HEK293 (cell line): ENCODE measurements around the gene FAM168A.

Experiments
- CTCF ChIA-PET: fragments of 350-600 bp; formaldehyde crosslinking; extraction: SDS; loops from one replicate; lab custom pipeline; 2021; ENCODE audit warnings: antibody characterized with exemption; lab: Yijun Ruan, JAX
- POLR2A ChIA-PET: fragments of 300-600 bp; formaldehyde crosslinking; extraction: SDS; loops from one replicate; lab custom pipeline; 2020; ENCODE audit warnings: antibody characterized with exemption, inconsistent platforms; lab: Yijun Ruan, JAX
- H3K27ac ChIP-seq: fragments of 200-500 bp; sonication (Bioruptor generic); 2 replicates; pipeline ENCODE4 v1.5.1; 2014; ENCODE audit warnings: low read depth, low read length, control low read depth, inconsistent platforms; ENCODE audit errors: extremely low read depth
- H3K36me3 ChIP-seq, 2 experiments: fragments of 200-500 bp in 1 of 2; sonication (Bioruptor generic) in 1 of 2; 1 replicate in 1 of 2; 2 replicates in 1 of 2; pipeline ENCODE4 v1.5.1; 2014 to 2017; ENCODE audit warnings: inconsistent platforms in 2 of 2, low read length in 2 of 2; ENCODE audit not compliant: control insufficient read depth in 2 of 2, insufficient read depth in 1 of 2
- H3K4me1 ChIP-seq: fragments of 200-500 bp; sonication (Bioruptor generic); 2 replicates; pipeline ENCODE4 v1.5.1; 2014; ENCODE audit warnings: mild to moderate bottlenecking, low read length, inconsistent platforms; ENCODE audit not compliant: control insufficient read depth, insufficient read depth
- H3K4me3 ChIP-seq: 2 replicates; pipeline ENCODE4 v1.5.1; 2011; ENCODE audit warnings: low read depth, mild to moderate bottlenecking, control low read depth, low read length, moderate library complexity
- H3K9me3 ChIP-seq: fragments of 200-500 bp; sonication (Bioruptor generic); 2 replicates; pipeline ENCODE4 v1.5.1; 2014; ENCODE audit warnings: low read depth, low read length, inconsistent platforms; ENCODE audit not compliant: control insufficient read depth, insufficient read depth
- FEZF1 ChIP-seq: fragments of 450-650 bp; formaldehyde crosslinking; IDR thresholded peaks from 2 replicates; pipeline ENCODE4 v1.5.1; 2016; ENCODE audit warnings: missing biosample characterization, missing genetic modification characterization
- RBAK ChIP-seq: fragments of 450-650 bp; formaldehyde crosslinking; IDR thresholded peaks from 2 replicates; pipeline ENCODE4 v1.5.1; 2016; ENCODE audit warnings: missing biosample characterization, missing genetic modification characterization
- TRIM28 ChIP-seq: IDR thresholded peaks from 2 replicates; pipeline ENCODE4 v1.6.1; 2011; ENCODE audit warnings: low read length, control low read depth, borderline replicate concordance
- YY1 ChIP-seq: fragments of 450-650 bp; formaldehyde crosslinking; IDR thresholded peaks from 2 replicates; pipeline ENCODE4 v1.5.1; 2018; ENCODE audit warnings: missing biosample characterization, missing genetic modification characterization
- ZBTB1 ChIP-seq: fragments of 450-650 bp; formaldehyde crosslinking; IDR thresholded peaks from 2 replicates; pipeline ENCODE4 v1.5.1; 2016; ENCODE audit warnings: missing biosample characterization, missing genetic modification characterization
- ZFP3 ChIP-seq: fragments of 450-650 bp; formaldehyde crosslinking; IDR thresholded peaks from 2 replicates; pipeline ENCODE4 v1.5.1; 2016; ENCODE audit warnings: low read depth, missing biosample characterization, missing genetic modification characterization
- ZFP37 ChIP-seq: fragments of 450-650 bp; formaldehyde crosslinking; IDR thresholded peaks from 2 replicates; pipeline ENCODE4 v1.5.1; 2016; ENCODE audit warnings: missing biosample characterization, missing genetic modification characterization
- ZFP41 ChIP-seq: fragments of 450-650 bp; formaldehyde crosslinking; IDR thresholded peaks from 2 replicates; pipeline ENCODE4 v1.5.1; 2016; ENCODE audit warnings: missing biosample characterization, missing genetic modification characterization, borderline replicate concordance
- ZNF155 ChIP-seq: fragments of 450-650 bp; formaldehyde crosslinking; IDR thresholded peaks from 2 replicates; pipeline ENCODE4 v1.5.1; 2016; ENCODE audit warnings: missing biosample characterization, missing genetic modification characterization
- ZNF266 ChIP-seq: fragments of 450-650 bp; formaldehyde crosslinking; IDR thresholded peaks from 2 replicates; pipeline ENCODE4 v1.5.1; 2016; ENCODE audit warnings: missing biosample characterization, missing genetic modification characterization, low read depth
- ZNF311 ChIP-seq: fragments of 450-650 bp; formaldehyde crosslinking; IDR thresholded peaks from 2 replicates; pipeline ENCODE4 v1.5.1; 2017; ENCODE audit warnings: missing biosample characterization, missing genetic modification characterization, borderline replicate concordance
- ZNF324 ChIP-seq: fragments of 450-650 bp; formaldehyde crosslinking; IDR thresholded peaks from 2 replicates; pipeline ENCODE4 v1.5.1; 2016; ENCODE audit warnings: missing biosample characterization, missing genetic modification characterization
- ZNF514 ChIP-seq: fragments of 450-650 bp; formaldehyde crosslinking; IDR thresholded peaks from 2 replicates; pipeline ENCODE4 v1.5.1; 2016; ENCODE audit warnings: missing biosample characterization, missing genetic modification characterization
- ZNF707 ChIP-seq: fragments of 450-650 bp; formaldehyde crosslinking; IDR thresholded peaks from 2 replicates; pipeline ENCODE4 v1.5.1; 2016; ENCODE audit warnings: missing biosample characterization, missing genetic modification characterization
- ZNF830 ChIP-seq: fragments of 450-650 bp; IDR thresholded peaks from 2 replicates; pipeline ENCODE4 v1.5.0; 2018; ENCODE audit warnings: missing biosample characterization, missing genetic modification characterization, low read depth, mild to moderate bottlenecking, moderate library complexity
- ZSCAN30 ChIP-seq: fragments of 450-650 bp; IDR thresholded peaks from 2 replicates; pipeline ENCODE4 v1.5.1; 2018; ENCODE audit warnings: missing biosample characterization, mild to moderate bottlenecking, missing genetic modification characterization, moderate library complexity
- TF ChIP-seq, protein P1 (sequence below): fragments of 450-650 bp; formaldehyde crosslinking; IDR thresholded peaks from 2 replicates; pipeline ENCODE4 v1.5.1; 2016; ENCODE audit warnings: missing biosample characterization, missing genetic modification characterization
- TF ChIP-seq, protein P2 (sequence below): fragments of 450-650 bp; formaldehyde crosslinking; IDR thresholded peaks from 2 replicates; pipeline ENCODE4 v1.5.1; 2017; ENCODE audit warnings: missing biosample characterization, missing genetic modification characterization
- TF ChIP-seq, protein P3 (sequence below): fragments of 450-650 bp; formaldehyde crosslinking; IDR thresholded peaks from 2 replicates; pipeline ENCODE4 v1.5.1; 2016; ENCODE audit warnings: missing biosample characterization, missing genetic modification characterization
- TF ChIP-seq, protein P4 (sequence below): fragments of 450-650 bp; formaldehyde crosslinking; IDR thresholded peaks from 2 replicates; pipeline ENCODE4 v1.5.1; 2016; ENCODE audit warnings: missing biosample characterization, missing genetic modification characterization, low read depth
- TF ChIP-seq, protein P5 (sequence below): fragments of 450-650 bp; formaldehyde crosslinking; IDR thresholded peaks from 2 replicates; pipeline ENCODE4 v1.5.1; 2016; ENCODE audit warnings: missing biosample characterization, missing genetic modification characterization
- TF ChIP-seq, protein P6 (sequence below): fragments of 450-650 bp; formaldehyde crosslinking; IDR thresholded peaks from 2 replicates; pipeline ENCODE4 v1.5.1; 2016; ENCODE audit warnings: missing biosample characterization, missing genetic modification characterization, borderline replicate concordance
- TF ChIP-seq, protein P7 (sequence below): fragments of 450-650 bp; formaldehyde crosslinking; IDR thresholded peaks from 2 replicates; pipeline ENCODE4 v1.5.1; 2016; ENCODE audit warnings: missing biosample characterization, missing genetic modification characterization

The FAM168A gene

DNA sequence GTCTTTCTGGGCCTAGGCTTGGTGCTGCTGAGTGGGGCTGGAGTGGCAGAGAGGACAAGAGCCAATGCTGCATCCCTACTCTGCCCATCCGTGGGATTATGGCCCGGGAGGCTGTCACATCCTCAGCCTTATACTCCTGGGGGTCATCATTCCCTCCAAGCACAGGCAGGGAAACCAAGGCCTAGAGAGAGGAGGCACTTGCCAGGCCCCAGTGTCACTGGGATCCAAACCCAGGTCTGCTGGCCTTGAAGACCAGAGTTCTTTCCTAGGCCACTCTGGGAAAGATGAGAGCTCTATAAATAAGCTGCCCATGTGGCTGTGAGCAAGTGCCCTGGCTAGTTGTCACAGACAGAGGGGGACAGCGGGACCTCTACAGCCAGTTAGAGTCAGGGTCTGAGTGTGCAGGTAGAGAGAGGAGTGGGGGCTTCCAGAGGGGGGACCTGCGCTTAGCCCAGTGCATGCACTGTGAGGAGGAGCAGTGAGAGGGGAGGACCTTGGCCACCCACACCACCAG is 217.0 kb downstream of the FAM168A start (continued):
- TF ChIP-seq, protein P1, sequence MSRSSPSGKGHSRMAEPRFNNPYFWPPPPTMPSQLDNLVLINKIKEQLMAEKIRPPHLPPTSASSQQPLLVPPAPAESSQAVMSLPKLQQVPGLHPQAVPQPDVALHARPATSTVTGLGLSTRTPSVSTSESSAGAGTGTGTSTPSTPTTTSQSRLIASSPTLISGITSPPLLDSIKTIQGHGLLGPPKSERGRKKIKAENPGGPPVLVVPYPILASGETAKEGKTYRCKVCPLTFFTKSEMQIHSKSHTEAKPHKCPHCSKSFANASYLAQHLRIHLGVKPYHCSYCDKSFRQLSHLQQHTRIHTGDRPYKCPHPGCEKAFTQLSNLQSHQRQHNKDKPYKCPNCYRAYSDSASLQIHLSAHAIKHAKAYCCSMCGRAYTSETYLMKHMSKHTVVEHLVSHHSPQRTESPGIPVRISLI, result no peak
- TF ChIP-seq ZNF707 (no peak), TRIM28 (no peak), RBAK (tag by site-specific recombination) (no peak)
- TF ChIP-seq, all 188 proteins: peak for 0

DNA sequence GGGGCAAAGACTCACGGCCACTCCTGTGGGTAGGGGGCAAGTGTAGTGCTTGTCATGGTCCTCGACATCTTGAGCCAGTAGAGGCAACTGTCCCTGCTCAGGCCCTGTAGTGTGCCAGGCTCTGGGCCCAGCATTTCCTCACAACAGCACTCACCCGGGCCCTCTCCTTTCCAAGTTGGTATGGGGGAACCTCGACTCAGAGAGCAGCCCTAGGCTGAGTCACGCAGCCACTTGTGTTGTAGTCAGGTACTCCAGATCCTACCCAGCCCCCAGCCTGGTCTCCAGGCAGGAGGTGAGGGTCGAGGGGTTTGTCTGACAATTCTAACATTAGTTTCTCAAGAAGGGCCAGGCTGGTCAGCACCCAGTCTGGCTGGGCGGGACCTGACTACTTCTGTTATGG is 217.6 kb downstream of the FAM168A start:
- CTCF ChIA-PET, result interaction anchor here (1.5 to 1.7 kb wide), 2 partner anchors 29 to 280 kb away, joined by 5 to 8 read pairs; no protein-coding TSS in a partner anchor
- no peaks in the 10 kb centered on the region for H3K9me3 ChIP-seq
- no peak for TF ChIP-seq ZNF830
- TF ChIP-seq ZNF311 (tag by site-specific recombination), result no peak
- TF ChIP-seq, protein P2, sequence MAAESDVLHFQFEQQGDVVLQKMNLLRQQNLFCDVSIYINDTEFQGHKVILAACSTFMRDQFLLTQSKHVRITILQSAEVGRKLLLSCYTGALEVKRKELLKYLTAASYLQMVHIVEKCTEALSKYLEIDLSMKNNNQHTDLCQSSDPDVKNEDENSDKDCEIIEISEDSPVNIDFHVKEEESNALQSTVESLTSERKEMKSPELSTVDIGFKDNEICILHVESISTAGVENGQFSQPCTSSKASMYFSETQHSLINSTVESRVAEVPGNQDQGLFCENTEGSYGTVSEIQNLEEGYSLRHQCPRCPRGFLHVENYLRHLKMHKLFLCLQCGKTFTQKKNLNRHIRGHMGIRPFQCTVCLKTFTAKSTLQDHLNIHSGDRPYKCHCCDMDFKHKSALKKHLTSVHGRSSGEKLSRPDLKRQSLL (tag by site-specific recombination), result no peak
- TF ChIP-seq, protein P3, sequence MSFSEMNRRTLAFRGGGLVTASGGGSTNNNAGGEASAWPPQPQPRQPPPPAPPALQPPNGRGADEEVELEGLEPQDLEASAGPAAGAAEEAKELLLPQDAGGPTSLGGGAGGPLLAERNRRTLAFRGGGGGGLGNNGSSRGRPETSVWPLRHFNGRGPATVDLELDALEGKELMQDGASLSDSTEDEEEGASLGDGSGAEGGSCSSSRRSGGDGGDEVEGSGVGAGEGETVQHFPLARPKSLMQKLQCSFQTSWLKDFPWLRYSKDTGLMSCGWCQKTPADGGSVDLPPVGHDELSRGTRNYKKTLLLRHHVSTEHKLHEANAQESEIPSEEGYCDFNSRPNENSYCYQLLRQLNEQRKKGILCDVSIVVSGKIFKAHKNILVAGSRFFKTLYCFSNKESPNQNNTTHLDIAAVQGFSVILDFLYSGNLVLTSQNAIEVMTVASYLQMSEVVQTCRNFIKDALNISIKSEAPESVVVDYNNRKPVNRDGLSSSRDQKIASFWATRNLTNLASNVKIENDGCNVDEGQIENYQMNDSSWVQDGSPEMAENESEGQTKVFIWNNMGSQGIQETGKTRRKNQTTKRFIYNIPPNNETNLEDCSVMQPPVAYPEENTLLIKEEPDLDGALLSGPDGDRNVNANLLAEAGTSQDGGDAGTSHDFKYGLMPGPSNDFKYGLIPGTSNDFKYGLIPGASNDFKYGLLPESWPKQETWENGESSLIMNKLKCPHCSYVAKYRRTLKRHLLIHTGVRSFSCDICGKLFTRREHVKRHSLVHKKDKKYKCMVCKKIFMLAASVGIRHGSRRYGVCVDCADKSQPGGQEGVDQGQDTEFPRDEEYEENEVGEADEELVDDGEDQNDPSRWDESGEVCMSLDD (tag by site-specific recombination), result no peak
- no peak for TF ChIP-seq ZNF155 (tag by site-specific recombination)
- TF ChIP-seq ZFP41, result no peak
- no peak for TF ChIP-seq ZFP37 (tag by site-specific recombination)
- TF ChIP-seq, protein P1, result no peak
- no peak for TF ChIP-seq ZNF324
- TF ChIP-seq ZSCAN30 (tag by site-specific recombination), result no peak
- TF ChIP-seq FEZF1 (tag by site-specific recombination), result no peak
- no peak for TF ChIP-seq YY1 (tag by site-specific recombination)
- TF ChIP-seq, protein P4, sequence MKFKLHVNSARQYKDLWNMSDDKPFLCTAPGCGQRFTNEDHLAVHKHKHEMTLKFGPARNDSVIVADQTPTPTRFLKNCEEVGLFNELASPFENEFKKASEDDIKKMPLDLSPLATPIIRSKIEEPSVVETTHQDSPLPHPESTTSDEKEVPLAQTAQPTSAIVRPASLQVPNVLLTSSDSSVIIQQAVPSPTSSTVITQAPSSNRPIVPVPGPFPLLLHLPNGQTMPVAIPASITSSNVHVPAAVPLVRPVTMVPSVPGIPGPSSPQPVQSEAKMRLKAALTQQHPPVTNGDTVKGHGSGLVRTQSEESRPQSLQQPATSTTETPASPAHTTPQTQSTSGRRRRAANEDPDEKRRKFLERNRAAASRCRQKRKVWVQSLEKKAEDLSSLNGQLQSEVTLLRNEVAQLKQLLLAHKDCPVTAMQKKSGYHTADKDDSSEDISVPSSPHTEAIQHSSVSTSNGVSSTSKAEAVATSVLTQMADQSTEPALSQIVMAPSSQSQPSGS, result no peak
- TF ChIP-seq ZBTB1 (tag by site-specific recombination), result no peak
- TF ChIP-seq, protein P5, sequence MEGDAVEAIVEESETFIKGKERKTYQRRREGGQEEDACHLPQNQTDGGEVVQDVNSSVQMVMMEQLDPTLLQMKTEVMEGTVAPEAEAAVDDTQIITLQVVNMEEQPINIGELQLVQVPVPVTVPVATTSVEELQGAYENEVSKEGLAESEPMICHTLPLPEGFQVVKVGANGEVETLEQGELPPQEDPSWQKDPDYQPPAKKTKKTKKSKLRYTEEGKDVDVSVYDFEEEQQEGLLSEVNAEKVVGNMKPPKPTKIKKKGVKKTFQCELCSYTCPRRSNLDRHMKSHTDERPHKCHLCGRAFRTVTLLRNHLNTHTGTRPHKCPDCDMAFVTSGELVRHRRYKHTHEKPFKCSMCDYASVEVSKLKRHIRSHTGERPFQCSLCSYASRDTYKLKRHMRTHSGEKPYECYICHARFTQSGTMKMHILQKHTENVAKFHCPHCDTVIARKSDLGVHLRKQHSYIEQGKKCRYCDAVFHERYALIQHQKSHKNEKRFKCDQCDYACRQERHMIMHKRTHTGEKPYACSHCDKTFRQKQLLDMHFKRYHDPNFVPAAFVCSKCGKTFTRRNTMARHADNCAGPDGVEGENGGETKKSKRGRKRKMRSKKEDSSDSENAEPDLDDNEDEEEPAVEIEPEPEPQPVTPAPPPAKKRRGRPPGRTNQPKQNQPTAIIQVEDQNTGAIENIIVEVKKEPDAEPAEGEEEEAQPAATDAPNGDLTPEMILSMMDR, result no peak
- TF ChIP-seq ZFP3 (tag by site-specific recombination), result no peak
- TF ChIP-seq, protein P6, sequence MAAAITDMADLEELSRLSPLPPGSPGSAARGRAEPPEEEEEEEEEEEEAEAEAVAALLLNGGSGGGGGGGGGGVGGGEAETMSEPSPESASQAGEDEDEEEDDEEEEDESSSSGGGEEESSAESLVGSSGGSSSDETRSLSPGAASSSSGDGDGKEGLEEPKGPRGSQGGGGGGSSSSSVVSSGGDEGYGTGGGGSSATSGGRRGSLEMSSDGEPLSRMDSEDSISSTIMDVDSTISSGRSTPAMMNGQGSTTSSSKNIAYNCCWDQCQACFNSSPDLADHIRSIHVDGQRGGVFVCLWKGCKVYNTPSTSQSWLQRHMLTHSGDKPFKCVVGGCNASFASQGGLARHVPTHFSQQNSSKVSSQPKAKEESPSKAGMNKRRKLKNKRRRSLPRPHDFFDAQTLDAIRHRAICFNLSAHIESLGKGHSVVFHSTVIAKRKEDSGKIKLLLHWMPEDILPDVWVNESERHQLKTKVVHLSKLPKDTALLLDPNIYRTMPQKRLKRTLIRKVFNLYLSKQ, result no peak
- TF ChIP-seq, protein P7, sequence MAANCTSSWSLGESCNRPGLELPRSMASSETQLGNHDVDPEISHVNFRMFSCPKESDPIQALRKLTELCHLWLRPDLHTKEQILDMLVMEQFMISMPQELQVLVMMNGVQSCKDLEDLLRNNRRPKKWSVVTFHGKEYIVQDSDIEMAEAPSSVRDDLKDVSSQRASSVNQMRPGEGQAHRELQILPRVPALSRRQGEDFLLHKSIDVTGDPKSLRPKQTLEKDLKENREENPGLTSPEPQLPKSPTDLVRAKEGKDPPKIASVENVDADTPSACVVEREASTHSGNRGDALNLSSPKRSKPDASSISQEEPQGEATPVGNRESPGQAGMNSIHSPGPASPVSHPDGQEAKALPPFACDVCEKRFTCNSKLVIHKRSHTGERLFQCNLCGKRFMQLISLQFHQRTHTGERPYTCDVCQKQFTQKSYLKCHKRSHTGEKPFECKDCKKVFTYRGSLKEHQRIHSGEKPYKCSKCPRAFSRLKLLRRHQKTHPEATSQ, result no peak
- no peak for TF ChIP-seq ZNF514 (tag by site-specific recombination)
- no peak for TF ChIP-seq ZNF266 (tag by site-specific recombination)
- H3K36me3 ChIP-seq, result peaks cover 0 to 3% of the 10 kb centered on the region in 2 experiments; a peak in 1 of 3 replicates
- no peak overlapping the region for H3K4me3 ChIP-seq
- H3K4me1 ChIP-seq, result peaks cover 4% of the 10 kb centered on the region; the same call in 1 of the 2 replicates
- POLR2A ChIA-PET, result no interaction called here
- H3K27ac ChIP-seq, result no peak overlapping the region
